GM23248 (cell line): ENCODE measurements around the gene HTN3. TPM values are rescaled to one million over a fixed set of nuclear protein-coding genes. Genes with fewer than 3 reads are reported as not detected.
"Not testable (repeated sequence)": the region's sequence is repeated elsewhere in the genome, so short reads cannot be mapped to it uniquely, and the experiment has no call there.

ENCODE experiments used
- DNase-seq: peaks from one replicate; pipeline ENCODE4 v3.0.0-alpha.2; 2015
- H2AFZ ChIP-seq: fragments of 200-600 bp; sonication (generic); 2 replicates; pipeline ENCODE4 v1.6.1; 2016; ENCODE audit warnings: antibody characterized with exemption
- H3F3A ChIP-seq: fragments of 200-600 bp; sonication (generic); 2 replicates; pipeline ENCODE4 v1.6.1; 2016; ENCODE audit warnings: mild to moderate bottlenecking, antibody characterized with exemption, mixed run types; ENCODE audit not compliant: insufficient read depth
- H3K27ac ChIP-seq: fragments of 200-600 bp; sonication (generic); 2 replicates; pipeline ENCODE4 v1.5.1; 2016; ENCODE audit warnings: mild to moderate bottlenecking
- H3K27me3 ChIP-seq: fragments of 200-600 bp; sonication (generic); replicated peaks from 2 replicates; pipeline ENCODE4 v1.6.1; 2016; ENCODE audit warnings: mild to moderate bottlenecking; ENCODE audit not compliant: insufficient read depth
- H3K36me3 ChIP-seq: fragments of 200-600 bp; sonication (generic); 2 replicates; pipeline ENCODE4 v1.6.1; 2016; ENCODE audit warnings: low read depth, mild to moderate bottlenecking
- H3K4me1 ChIP-seq: fragments of 200-600 bp; sonication (generic); 2 replicates; pipeline ENCODE4 v1.6.1; 2016; ENCODE audit warnings: mild to moderate bottlenecking; ENCODE audit not compliant: insufficient read depth
- H3K4me2 ChIP-seq: fragments of 200-600 bp; sonication (generic); one replicate; pipeline ENCODE4 v1.6.1; 2016; ENCODE audit warnings: mild to moderate bottlenecking; ENCODE audit not compliant: unreplicated experiment
- H3K4me3 ChIP-seq: fragments of 200-600 bp; sonication (generic); 2 replicates; pipeline ENCODE4 v1.5.1; 2016; ENCODE audit warnings: mild to moderate bottlenecking
- H3K79me2 ChIP-seq: fragments of 200-600 bp; sonication (generic); 2 replicates; pipeline ENCODE4 v1.6.1; 2016; ENCODE audit warnings: mild to moderate bottlenecking; ENCODE audit not compliant: insufficient read depth
- H3K9ac ChIP-seq: fragments of 200-600 bp; sonication (generic); 2 replicates; pipeline ENCODE4 v1.6.1; 2016; ENCODE audit warnings: mild to moderate bottlenecking
- H3K9me2 ChIP-seq: fragments of 200-600 bp; sonication (generic); 2 replicates; pipeline ENCODE4 v1.6.1; 2016; ENCODE audit warnings: mixed run types, mild to moderate bottlenecking, moderate library complexity; ENCODE audit not compliant: insufficient read depth
- H3K9me3 ChIP-seq: fragments of 200-600 bp; sonication (generic); one replicate; pipeline ENCODE4 v1.6.1; 2017; ENCODE audit warnings: low read depth
- H4K20me1 ChIP-seq: fragments of 200-600 bp; sonication (generic); 2 replicates; pipeline ENCODE4 v1.6.0; 2016; ENCODE audit not compliant: insufficient read depth
- EZH2 ChIP-seq: fragments of 200-600 bp; sonication (generic); IDR thresholded peaks from 2 replicates; pipeline ENCODE4 v1.6.1; 2018; ENCODE audit warnings: antibody characterized with exemption, mild to moderate bottlenecking; ENCODE audit not compliant: insufficient read depth, poor library complexity, severe bottlenecking
- EZH2phosphoT487 ChIP-seq: fragments of 200-600 bp; sonication (generic); IDR thresholded peaks from 2 replicates; pipeline ENCODE4 v1.6.1; 2018; ENCODE audit warnings: antibody characterized with exemption, moderate library complexity, mild to moderate bottlenecking, low read depth; ENCODE audit not compliant: insufficient read depth
- WGBS, 2 experiments: methylation state at CpG; one replicate each; pipeline ENCODE4 v1.1.6; 2015 to 2017; ENCODE audit warnings: low lambda C conversion rate in 2 of 2, low coverage in 1 of 2; ENCODE audit errors: missing lambda C conversion rate in 2 of 2; 5-methylcytosine and 5-hydroxymethylcytosine counted together
- in situ Hi-C: fragments of 300-500 bp; cut with MboI; formaldehyde crosslinking; loops from 2 replicates; pipeline ENCODE4 v1.15.0; 2020
- polyA plus RNA-seq: library from polyadenylated mRNA; unstranded; fragments of >200 nt; fragmentation: Nextera tagmentation; extraction: Ambion mirVana; gene quantifications from 2 replicates; pipeline ENCODE4 v1.2.1, GENCODE V29; 2016
- total RNA-seq: library from RNA; depleted of rRNA; stranded (reverse); fragments of >200 nt; shearing (Covaris generic); gene quantifications from 2 replicates; pipeline ENCODE4 v1.2.3, GENCODE V29; 2014

HTN3 gene
- total and polyA plus RNA-seq, 2 experiments from 2014 or later = not detected

- no peak for DNase-seq
- in situ Hi-C loops = no loop called here
- H3K36me3 ChIP-seq = no peaks in the 10 kb centered on the region
- no peak within 1 kb of the TSS for H2AFZ ChIP-seq
- H3K27me3 ChIP-seq = no peaks in the 10 kb centered on the region
- no peak within 1 kb of the TSS for H3K4me3 ChIP-seq
- no peaks in the 10 kb centered on the region for H4K20me1 ChIP-seq
- H3K27ac ChIP-seq = no peak within 1 kb of the TSS
- H3F3A ChIP-seq = no peaks in the 10 kb centered on the region
- no peaks in the 10 kb centered on the region for H3K79me2 ChIP-seq
- H3K9me2 ChIP-seq = no peaks in the 10 kb centered on the region
- H3K4me1 ChIP-seq = peaks cover 8% of the 10 kb centered on the region; the same call in 1 of the 2 replicates
- no peak within 1 kb of the TSS for H3K9ac ChIP-seq
- TF ChIP-seq EZH2phosphoT487 (no peak), EZH2 (no peak)
- 60 to 70% methylated on average over 3 of the region's 3 CpGs for WGBS, 2 experiments
- no peak within 1 kb of the TSS for H3K4me2 ChIP-seq
- H3K9me3 ChIP-seq = no peaks in the 10 kb centered on the region
Measured at GRCh38 chr4:69995526-69996016, 32.7 kb upstream of the HTN3 start, which contains the start of gene STATH. TSS of gene STATH (plus strand) at chr4:69995966. CDS start at chr4:69998438, 2,472 bp downstream.

GRCh38 chr4:69999420-69999819, 28.8 kb upstream of the HTN3 start:
- H3K9me2 ChIP-seq = no peaks in the 10 kb centered on the region
- H2AFZ ChIP-seq = 0 out of 2 replicates have a peak overlapping the region, but pooled peaks have one; percentile 3
- H3K36me3 ChIP-seq = no peaks in the 10 kb centered on the region
- in situ Hi-C loops = no loop called here
- peak; percentile 45 for DNase-seq
- no peaks in the 10 kb centered on the region for H3K9me3 ChIP-seq
- TF ChIP-seq EZH2phosphoT487 (no peak), EZH2 (no peak)
- peak overlapping the region; percentile 23 for H3K4me2 ChIP-seq
- H3K79me2 ChIP-seq = no peaks in the 10 kb centered on the region
- H3K27ac ChIP-seq = no peak overlapping the region
- no peak overlapping the region for H3K9ac ChIP-seq
- H3K4me1 ChIP-seq = peaks cover 8% of the 10 kb centered on the region; the same call in 1 of the 2 replicates
- no peaks in the 10 kb centered on the region for H4K20me1 ChIP-seq
- no peaks in the 10 kb centered on the region for H3F3A ChIP-seq
- H3K4me3 ChIP-seq = no peak overlapping the region
- no peaks in the 10 kb centered on the region for H3K27me3 ChIP-seq
- WGBS, 2 experiments = 2 to 6% methylated on average over 3 of the region's 3 CpGs

GRCh38 chr4:70000711-70001110, 27.5 kb upstream of the HTN3 start:
- Histone ChIP-seq H3K27me3 (no peaks in the 10 kb centered on the region), H3F3A (no peaks in the 10 kb centered on the region), H3K79me2 (no peaks in the 10 kb centered on the region), H3K4me3 (no peak overlapping the region), H4K20me1 (no peaks in the 10 kb centered on the region), H3K9me2 (no peaks in the 10 kb centered on the region), H3K9ac (no peak overlapping the region), H3K4me1 (peaks cover 8% of the 10 kb centered on the region; the same call in 1 of the 2 replicates), H2AFZ (no peak overlapping the region), H3K36me3 (no peaks in the 10 kb centered on the region), H3K9me3 (no peaks in the 10 kb centered on the region), H3K27ac (no peak overlapping the region), H3K4me2 (no peak overlapping the region)
- no peak for DNase-seq
- WGBS, 2 experiments = 75 to 76% methylated on average over 1 of the region's 1 CpG
- in situ Hi-C loops = no loop called here
- no peak for TF ChIP-seq EZH2phosphoT487
- TF ChIP-seq EZH2 = no peak

GRCh38 chr4:70002507-70002906, 25.8 kb upstream of the HTN3 start:
- H3K79me2 ChIP-seq = no peaks in the 10 kb centered on the region
- no peaks in the 10 kb centered on the region for H3K9me3 ChIP-seq
- TF ChIP-seq EZH2 (no peak), EZH2phosphoT487 (no peak)
- no peak overlapping the region for H2AFZ ChIP-seq
- H3K27ac ChIP-seq = no peak overlapping the region
- no peaks in the 10 kb centered on the region for H3K9me2 ChIP-seq
- H3K9ac ChIP-seq = no peak overlapping the region
- H3F3A ChIP-seq = no peaks in the 10 kb centered on the region
- no peak overlapping the region for H3K4me3 ChIP-seq
- no peaks in the 10 kb centered on the region for H4K20me1 ChIP-seq
- DNase-seq = no peak
- H3K4me2 ChIP-seq = no peak overlapping the region
- H3K36me3 ChIP-seq = no peaks in the 10 kb centered on the region
- no peaks in the 10 kb centered on the region for H3K27me3 ChIP-seq
- H3K4me1 ChIP-seq = peaks cover 8% of the 10 kb centered on the region; the same call in 1 of the 2 replicates
- in situ Hi-C loops = no loop called here

- H3K4me1 ChIP-seq = no peaks in the 10 kb centered on the region
- no peaks in the 10 kb centered on the region for H3F3A ChIP-seq
- no peaks in the 10 kb centered on the region for H3K9me2 ChIP-seq
- no peaks in the 10 kb centered on the region for H3K9me3 ChIP-seq
- no peaks in the 10 kb centered on the region for H4K20me1 ChIP-seq
- H3K4me3 ChIP-seq = no peak overlapping the region
- in situ Hi-C loops = no loop called here
- 34 to 38% methylated on average over 3 of the region's 3 CpGs for WGBS, 2 experiments
- no peak overlapping the region for H3K4me2 ChIP-seq
- no peak for TF ChIP-seq EZH2phosphoT487
- no peak for TF ChIP-seq EZH2
- no peak for DNase-seq
- no peaks in the 10 kb centered on the region for H3K27me3 ChIP-seq
- no peaks in the 10 kb centered on the region for H3K36me3 ChIP-seq
- no peak overlapping the region for H3K27ac ChIP-seq
- no peak overlapping the region for H3K9ac ChIP-seq
- H2AFZ ChIP-seq = no peak overlapping the region
- H3K79me2 ChIP-seq = no peaks in the 10 kb centered on the region
Measured at GRCh38 chr4:70008771-70009170, 19.5 kb upstream of the HTN3 start.

DNA sequence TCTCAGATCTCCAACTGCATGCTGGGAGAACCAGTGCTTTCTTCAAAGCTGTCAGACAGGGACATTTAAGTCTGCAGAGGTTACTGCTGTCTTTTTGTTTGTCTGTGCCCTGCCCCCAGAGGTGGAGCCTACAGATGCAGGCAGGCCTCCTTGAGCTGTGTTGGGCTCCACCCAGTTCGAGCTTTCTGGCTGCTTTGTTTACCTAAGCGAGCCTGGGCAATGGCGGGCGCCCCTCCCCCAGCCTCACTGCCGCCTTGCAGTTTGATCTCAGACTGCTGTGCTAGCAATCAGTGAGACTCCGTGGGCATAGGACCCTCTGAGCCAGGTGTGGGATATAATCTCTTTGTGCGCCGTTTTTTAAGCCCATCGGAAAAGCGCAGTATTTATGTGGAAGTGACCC, 9.3 kb upstream of the HTN3 start:
- DNase-seq, H2AFZ ChIP-seq, H3K27me3 ChIP-seq, H3K27ac ChIP-seq, H3K9me3 ChIP-seq, H3K4me2 ChIP-seq, H4K20me1 ChIP-seq, H3F3A ChIP-seq, H3K79me2 ChIP-seq, in situ Hi-C loops, H3K9ac ChIP-seq, H3K36me3 ChIP-seq, H3K4me1 ChIP-seq, H3K9me2 ChIP-seq, H3K4me3 ChIP-seq: not testable (repeated sequence)
- WGBS, 2 experiments = 61 to 67% methylated on average over 10 of the region's 10 CpGs
